Measurements from ENCODE around the gene CTBP2.

The CTBP2 gene

DNA sequence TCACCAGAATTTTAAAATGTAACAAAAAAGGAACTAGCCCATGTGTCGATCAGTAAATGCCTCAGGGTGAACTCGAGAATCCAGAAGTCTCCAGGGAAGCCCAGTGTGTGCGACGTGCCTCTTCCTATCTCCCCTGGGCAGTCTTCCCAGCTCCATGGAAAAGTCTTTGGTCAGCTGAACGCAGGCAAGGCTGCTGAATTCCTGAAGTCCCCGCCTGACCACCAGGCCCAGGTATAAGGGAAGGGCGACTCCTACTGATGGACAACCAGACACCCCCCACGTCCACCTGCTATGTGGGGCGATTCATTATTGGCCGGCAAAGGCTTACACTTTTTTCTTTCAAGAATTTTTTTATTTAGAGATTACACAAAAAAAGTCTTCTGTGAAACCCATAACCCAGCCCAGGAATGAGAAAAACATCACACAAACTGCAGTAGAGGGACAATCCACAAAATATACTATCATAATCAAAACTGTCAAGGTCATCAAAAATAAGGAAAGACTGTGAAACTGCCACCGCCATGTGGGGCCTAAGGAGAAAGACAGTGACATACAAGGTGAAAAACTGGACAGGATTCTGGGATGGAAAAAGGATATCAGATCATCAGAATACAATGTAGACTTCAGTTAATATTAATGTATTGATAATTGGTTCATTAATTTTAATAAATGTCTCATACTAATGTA lies 93.5 kb downstream of the CTBP2 start:
- TF ChIP-seq, protein P1, sequence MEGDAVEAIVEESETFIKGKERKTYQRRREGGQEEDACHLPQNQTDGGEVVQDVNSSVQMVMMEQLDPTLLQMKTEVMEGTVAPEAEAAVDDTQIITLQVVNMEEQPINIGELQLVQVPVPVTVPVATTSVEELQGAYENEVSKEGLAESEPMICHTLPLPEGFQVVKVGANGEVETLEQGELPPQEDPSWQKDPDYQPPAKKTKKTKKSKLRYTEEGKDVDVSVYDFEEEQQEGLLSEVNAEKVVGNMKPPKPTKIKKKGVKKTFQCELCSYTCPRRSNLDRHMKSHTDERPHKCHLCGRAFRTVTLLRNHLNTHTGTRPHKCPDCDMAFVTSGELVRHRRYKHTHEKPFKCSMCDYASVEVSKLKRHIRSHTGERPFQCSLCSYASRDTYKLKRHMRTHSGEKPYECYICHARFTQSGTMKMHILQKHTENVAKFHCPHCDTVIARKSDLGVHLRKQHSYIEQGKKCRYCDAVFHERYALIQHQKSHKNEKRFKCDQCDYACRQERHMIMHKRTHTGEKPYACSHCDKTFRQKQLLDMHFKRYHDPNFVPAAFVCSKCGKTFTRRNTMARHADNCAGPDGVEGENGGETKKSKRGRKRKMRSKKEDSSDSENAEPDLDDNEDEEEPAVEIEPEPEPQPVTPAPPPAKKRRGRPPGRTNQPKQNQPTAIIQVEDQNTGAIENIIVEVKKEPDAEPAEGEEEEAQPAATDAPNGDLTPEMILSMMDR (IDR thresholded peaks at IDR 0.05) = no peak
- Mint-ChIP-seq H3K36me3 (ENCODE audit: low read depth) (peaks cover 43% of the 10 kb centered on the region), H3K27me3 (ENCODE audit: low read depth, poor library complexity) (peaks cover 2% of the 10 kb centered on the region), H3K9me3 (no peaks in the 10 kb centered on the region), H3K27ac (peak overlapping the region; percentile 75), H3K4me3 (no peak overlapping the region), H3K4me1 (peaks cover 78% of the 10 kb centered on the region)
- DNase-seq = no peak

DNA sequence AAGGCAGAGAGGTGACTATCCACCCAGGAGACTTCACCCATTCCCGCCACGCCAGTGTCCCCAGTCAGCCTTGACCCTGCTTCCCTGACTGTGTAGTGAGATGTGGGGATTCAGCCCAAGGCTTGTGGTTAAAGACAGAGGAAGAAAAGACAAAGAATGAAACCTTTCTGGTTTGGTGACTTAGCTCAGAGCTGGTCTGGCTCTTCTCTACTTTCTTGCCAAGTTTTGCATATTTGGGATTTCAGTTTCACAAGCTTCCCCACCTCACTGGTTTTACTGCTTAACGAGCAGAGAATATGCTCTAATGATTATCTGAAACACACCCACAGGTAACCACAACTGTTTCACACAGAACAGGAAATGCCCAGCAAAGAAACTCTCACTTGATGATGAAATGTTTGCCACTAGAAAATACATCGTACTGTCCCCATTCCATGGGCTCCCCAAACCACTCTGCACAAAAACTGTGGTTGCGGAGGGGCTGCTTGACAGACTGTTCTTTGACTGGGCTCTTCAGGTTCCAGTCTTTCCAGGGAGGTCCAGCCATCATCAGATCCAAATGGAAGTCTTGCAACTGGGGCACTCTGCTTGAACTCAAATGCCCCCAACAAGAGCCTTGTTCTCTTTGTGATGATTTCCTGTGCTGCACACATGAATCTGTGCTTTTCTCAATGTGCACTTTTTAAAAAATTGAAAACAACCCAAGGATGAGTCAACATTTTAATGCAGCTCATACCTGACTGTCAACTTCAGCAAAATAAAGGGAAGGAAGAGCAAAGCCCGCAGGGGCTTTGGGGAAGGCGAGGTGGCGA lies 95.5 kb downstream of the CTBP2 start:
- TF ChIP-seq, protein P1 (IDR thresholded peaks at IDR 0.05) = no peak
- DNase-seq = no peak
- Mint-ChIP-seq H3K27ac (peak overlapping the region; percentile 89), H3K4me3 (peak overlapping the region; percentile 12), H3K9me3 (no peaks in the 10 kb centered on the region), H3K36me3 (ENCODE audit: low read depth) (peaks cover 33% of the 10 kb centered on the region), H3K4me1 (peaks cover 93% of the 10 kb centered on the region), H3K27me3 (ENCODE audit: low read depth, poor library complexity) (peaks cover 2% of the 10 kb centered on the region)

DNA sequence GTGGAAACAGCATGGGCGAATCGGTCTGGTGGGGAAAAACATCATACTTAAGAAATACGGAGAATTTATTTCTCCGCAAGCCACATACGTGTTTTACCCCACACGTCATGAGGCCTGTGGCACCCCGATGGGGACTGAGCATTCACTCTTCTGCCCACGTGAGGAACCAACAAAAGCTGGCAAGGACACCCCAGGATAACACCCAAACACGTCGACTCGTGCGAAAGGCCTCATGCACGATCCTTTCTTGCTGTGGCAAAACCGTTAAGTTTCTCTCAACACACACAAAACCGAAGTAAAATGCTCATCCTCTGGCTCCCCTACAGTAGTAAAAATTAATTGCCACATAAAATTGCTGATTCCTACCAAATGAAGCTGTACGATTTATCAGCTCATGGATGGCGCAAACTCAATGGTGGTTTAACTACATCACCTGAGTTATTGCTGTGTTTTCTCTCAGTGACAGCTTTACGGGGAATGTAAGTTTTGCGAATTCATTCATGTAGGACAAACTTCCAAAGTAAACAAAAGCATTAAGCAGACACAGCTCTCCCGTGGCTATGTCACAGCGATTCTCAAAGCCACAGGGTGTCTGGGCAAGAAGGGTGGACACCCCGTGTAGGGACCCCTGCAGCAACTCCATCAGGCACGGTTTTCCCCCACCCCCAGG lies 97.0 kb downstream of the CTBP2 start:
- Mint-ChIP-seq H3K4me3 (peak overlapping the region; percentile 62), H3K9me3 (no peaks in the 10 kb centered on the region), H3K27me3 (ENCODE audit: low read depth, poor library complexity) (peaks cover 6% of the 10 kb centered on the region), H3K27ac (peak overlapping the region; percentile 89), H3K36me3 (ENCODE audit: low read depth) (peaks cover 47% of the 10 kb centered on the region), H3K4me1 (peaks cover 98% of the 10 kb centered on the region)
- TF ChIP-seq, protein P1 (IDR thresholded peaks at IDR 0.05) = no peak
- DNase-seq = no peak

DNA sequence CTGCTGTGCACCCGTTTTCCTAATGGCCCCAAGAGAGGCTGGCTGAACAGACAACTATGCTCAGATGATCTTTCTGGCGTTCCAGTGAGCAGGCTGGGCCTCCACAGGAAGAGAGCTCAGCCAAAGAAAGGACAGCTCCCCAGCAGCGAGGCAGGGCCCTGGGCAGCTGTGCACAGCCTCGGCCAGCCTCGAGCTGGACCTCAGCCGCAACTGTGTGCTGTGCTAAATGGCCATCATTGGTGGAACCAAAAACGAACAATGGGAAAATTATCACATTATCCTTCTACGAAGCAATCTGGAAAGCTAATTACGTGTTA lies 97.5 kb downstream of the CTBP2 start:
- H3K27me3 Mint-ChIP-seq (ENCODE audit: low read depth, poor library complexity) = peaks cover 6% of the 10 kb centered on the region
- TF ChIP-seq, protein P1 (IDR thresholded peaks at IDR 0.05) = no peak
- peaks cover 47% of the 10 kb centered on the region for H3K36me3 Mint-ChIP-seq (ENCODE audit: low read depth)
- no peak for DNase-seq
- peaks cover 98% of the 10 kb centered on the region for H3K4me1 Mint-ChIP-seq
- H3K9me3 Mint-ChIP-seq = no peaks in the 10 kb centered on the region
- peak overlapping the region; percentile 62 for H3K4me3 Mint-ChIP-seq
- peak overlapping the region; percentile 89 for H3K27ac Mint-ChIP-seq

DNA sequence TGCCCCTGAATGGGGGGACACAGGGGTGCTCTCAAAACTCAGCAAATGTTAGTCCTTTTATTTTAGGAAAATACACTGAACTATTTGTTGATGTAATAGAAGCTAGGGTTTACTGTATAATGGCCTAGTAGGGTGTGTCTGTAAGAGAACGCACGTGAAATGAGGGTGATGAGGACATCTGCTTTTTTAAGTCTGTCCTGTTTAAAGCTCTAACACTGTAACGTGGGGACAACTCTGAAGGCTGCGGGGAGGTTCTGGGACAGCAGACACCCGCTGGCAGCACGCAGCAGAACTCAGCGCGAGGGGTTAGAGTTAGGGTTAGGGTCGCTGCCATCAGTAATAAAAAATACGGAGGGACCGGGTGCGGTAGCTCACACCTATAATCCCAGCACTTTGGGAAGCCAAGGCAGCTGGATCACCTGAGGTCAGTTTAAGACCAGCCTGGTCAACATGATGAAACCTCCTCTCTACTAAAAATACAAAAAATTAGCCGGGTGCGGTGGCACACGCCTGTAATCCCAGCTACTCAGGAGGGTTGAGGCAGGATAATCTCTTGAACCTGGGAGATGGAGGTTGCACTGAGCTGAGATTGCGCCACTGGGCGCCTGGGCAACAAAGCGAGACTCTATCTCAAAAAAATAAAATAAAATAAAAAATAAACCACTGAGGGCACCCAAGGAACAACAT lies 98.0 kb downstream of the CTBP2 start:
- peaks cover 47% of the 10 kb centered on the region for H3K36me3 Mint-ChIP-seq (ENCODE audit: low read depth)
- peaks cover 8% of the 10 kb centered on the region for H3K27me3 Mint-ChIP-seq (ENCODE audit: low read depth, poor library complexity)
- no peaks in the 10 kb centered on the region for H3K9me3 Mint-ChIP-seq
- peak overlapping the region; percentile 97 for H3K27ac Mint-ChIP-seq
- peak overlapping the region; percentile 38 for H3K4me3 Mint-ChIP-seq
- TF ChIP-seq, protein P1 (IDR thresholded peaks at IDR 0.05) = no peak
- H3K4me1 Mint-ChIP-seq = peaks cover 98% of the 10 kb centered on the region
- DNase-seq = no peak

Measured in nephron progenitor cell (in vitro differentiated cells).